HCT116 (cell line): ENCODE measurements around the gene LDLRAD4. TPM values are rescaled to one million over a fixed set of nuclear protein-coding genes. Genes with fewer than 3 reads are reported as not detected.

Experiments used
- ATAC-seq: fragments of 200-7000 bp; cut with Tn5 transposase; 2 replicates; pipeline ENCODE4 v1.9.1; 2020; ENCODE audit warnings: mild to moderate bottlenecking, moderate library complexity
- BruUV-seq: library from RNA; stranded (reverse); fragments of 400-500 nt; replicated peaks from 2 replicates; lab custom pipeline; 2021; lab: Mats Ljungman, UMichigan
- CTCF ChIA-PET: fragments of 300-600 bp; sonication (Branson Sonifier 250); formaldehyde crosslinking; loops from one replicate; lab custom pipeline; 2021; ENCODE audit warnings: antibody characterized with exemption; lab: Charles Lee
- POLR2A ChIA-PET: fragments of 300-600, 350-600 bp; sonication (Branson Sonifier 250); formaldehyde crosslinking; loops from one replicate; lab custom pipeline; 2021; ENCODE audit warnings: antibody characterized with exemption; lab: Charles Lee
- RAD21 ChIA-PET, 2 experiments: fragments of 300-600 bp; sonication (Branson Sonifier 250); formaldehyde crosslinking; loops; one replicate each; lab custom pipeline; 2023; ENCODE audit warnings: low total read pairs in 2 of 2; ENCODE audit not compliant: uncharacterized antibody in 2 of 2, unreplicated experiment in 2 of 2, low non-redundant PET in 1 of 2; lab: Charles Lee
- DNase-seq: peaks from one replicate; pipeline ENCODE4 v3.0.0-alpha.2; 2010; ENCODE audit warnings: low read depth, low spot score
- H2AFZ ChIP-seq: fragments of 200-600 bp; shearing (Covaris generic), sonication (generic); 2 replicates; pipeline ENCODE4 v1.6.1; 2017; ENCODE audit warnings: low read depth, mixed run types, mixed read lengths, antibody characterized with exemption, low read length; ENCODE audit not compliant: poor library complexity, severe bottlenecking
- H3K27ac ChIP-seq: 2 replicates; pipeline ENCODE4 v1.5.1; 2012; ENCODE audit warnings: low read depth, low read length
- H3K27me3 ChIP-seq: fragments of 200-600 bp; sonication (generic); 2 replicates; pipeline ENCODE4 v1.6.1; 2016; ENCODE audit warnings: mixed run types, low read length, mixed read lengths; ENCODE audit not compliant: insufficient read depth
- H3K36me3 ChIP-seq, 2 experiments: fragments of 200-500 bp in 1 of 2; fragments of 200-600 bp in 1 of 2; sonication (Bioruptor generic) in 1 of 2; sonication (generic) in 1 of 2; 2 replicates each; pipeline versions ENCODE4 v1.5.1 to v1.6.1; 2014 to 2016; ENCODE audit warnings: low read length in 2 of 2, inconsistent platforms in 1 of 2, mixed read lengths in 1 of 2, mixed run types in 1 of 2; ENCODE audit not compliant: insufficient read depth in 2 of 2, control insufficient read depth in 1 of 2
- H3K4me1 ChIP-seq, 2 experiments: fragments of 200-600 bp in 1 of 2; sonication (generic) in 1 of 2; 2 replicates each; pipeline versions ENCODE4 v1.5.1 to v1.6.1; 2012 to 2017; ENCODE audit warnings: low read length in 2 of 2, inconsistent platforms in 1 of 2, mild to moderate bottlenecking in 1 of 2, mixed read lengths in 1 of 2, mixed run types in 1 of 2, moderate library complexity in 1 of 2; ENCODE audit not compliant: insufficient read depth in 2 of 2, control insufficient read depth in 1 of 2
- H3K4me2 ChIP-seq: fragments of 200-600 bp; sonication (generic); 2 replicates; pipeline ENCODE4 v1.6.1; 2017; ENCODE audit warnings: mixed run types, low read length, mixed read lengths
- H3K4me3 ChIP-seq, 2 experiments: fragments of 200-600 bp in 1 of 2; sonication (generic) in 1 of 2; replicated peaks in 1 of 2; 2 replicates each; pipeline ENCODE4 v1.5.1; 2011 to 2016; ENCODE audit warnings: low read length in 2 of 2, control low read depth in 1 of 2, low read depth in 1 of 2, mild to moderate bottlenecking in 1 of 2, mixed read lengths in 1 of 2, mixed run types in 1 of 2
- H3K79me2 ChIP-seq: fragments of 200-600 bp; sonication (generic); 2 replicates; pipeline ENCODE4 v1.6.1; 2017; ENCODE audit warnings: mild to moderate bottlenecking, mixed run types, low read length, moderate library complexity, mixed read lengths; ENCODE audit not compliant: insufficient read depth
- H3K9ac ChIP-seq: fragments of 200-600 bp; sonication (generic); 2 replicates; pipeline ENCODE4 v1.6.1; 2016; ENCODE audit warnings: low read length, mixed read lengths
- H3K9me2 ChIP-seq: fragments of 200-600 bp; sonication (generic), shearing (Covaris generic); 2 replicates; pipeline ENCODE4 v1.6.1; 2017; ENCODE audit warnings: mixed run types, mild to moderate bottlenecking, moderate library complexity; ENCODE audit not compliant: insufficient read depth
- H3K9me3 ChIP-seq, 2 experiments: fragments of 200-500 bp in 1 of 2; fragments of 200-600 bp in 1 of 2; sonication (Bioruptor generic) in 1 of 2; sonication (generic) in 1 of 2; 2 replicates each; pipeline ENCODE4 v1.6.1; 2014 to 2017; ENCODE audit warnings: low read length in 2 of 2, mixed read lengths in 2 of 2, inconsistent platforms in 1 of 2, low read depth in 1 of 2, mild to moderate bottlenecking in 1 of 2, mixed run types in 1 of 2, moderate library complexity in 1 of 2; ENCODE audit not compliant: control insufficient read depth in 1 of 2, insufficient read depth in 1 of 2
- H4K20me1 ChIP-seq: fragments of 200-600 bp; sonication (generic), shearing (Covaris generic); 2 replicates; pipeline ENCODE4 v1.6.1; 2017; ENCODE audit warnings: mixed run types, mild to moderate bottlenecking, moderate library complexity; ENCODE audit not compliant: insufficient read depth
- CBX3 ChIP-seq: IDR thresholded peaks from 2 replicates; pipeline ENCODE4 v1.6.1; 2012; ENCODE audit warnings: low read depth
- CTCF ChIP-seq, 3 experiments: fragments of 200-600 bp in 1 of 3; sonication (generic) in 1 of 3; IDR thresholded peaks in 2 of 3; conservative IDR thresholded peaks in 1 of 3; 2 replicates each; pipeline ENCODE4 v1.5.1; 2012 to 2017; ENCODE audit warnings: low read depth in 2 of 3, low read length in 2 of 3, antibody characterized with exemption in 1 of 3, borderline replicate concordance in 1 of 3, control low read depth in 1 of 3, mild to moderate bottlenecking in 1 of 3, mixed read lengths in 1 of 3, mixed run types in 1 of 3, moderate library complexity in 1 of 3; ENCODE audit not compliant: insufficient read depth in 1 of 3
- EGR1 ChIP-seq: IDR thresholded peaks from 2 replicates; pipeline ENCODE4 v1.6.1; 2012; ENCODE audit warnings: low read depth
- RAD21 ChIP-seq: IDR thresholded peaks from 2 replicates; pipeline ENCODE4 v1.6.1; 2012; ENCODE audit warnings: low read depth, mild to moderate bottlenecking
- SRF ChIP-seq: IDR thresholded peaks from 2 replicates; pipeline ENCODE4 v1.6.1; 2012; ENCODE audit warnings: low read depth
- TCF7L2 ChIP-seq: IDR thresholded peaks from 2 replicates; pipeline ENCODE4 v1.7.0; 2011; ENCODE audit warnings: borderline replicate concordance, inconsistent platforms; ENCODE audit not compliant: insufficient read depth, insufficient read length; ENCODE audit errors: extremely low read depth
- YY1 ChIP-seq: IDR thresholded peaks from 2 replicates; pipeline ENCODE4 v1.6.1; 2011; ENCODE audit warnings: low read length, low read depth, moderate library complexity, mild to moderate bottlenecking; ENCODE audit not compliant: insufficient replicate concordance; ENCODE audit errors: extremely low read depth
- ZNF274 ChIP-seq: fragments of 200-500 bp; sonication (Bioruptor generic); IDR thresholded peaks from 2 replicates; pipeline ENCODE4 v1.6.1; 2014; ENCODE audit warnings: mild to moderate bottlenecking, low read depth, low read length, inconsistent platforms
- intact Hi-C: fragments of 100-400 bp; cut with micrococcal nuclease; formaldehyde crosslinking; loops from 2 replicates; pipeline ENCODE4 v1.10.0; 2022
- total RNA-seq: library from RNA; stranded (reverse); gene quantifications from one replicate; pipeline ENCODE4 v1.2.1, GENCODE V29; 2021; ENCODE audit not compliant: unreplicated experiment
- TF ChIP-seq, protein P1 (sequence below): IDR thresholded peaks from 2 replicates; pipeline ENCODE4 v1.6.1; 2012; ENCODE audit warnings: low read depth

The LDLRAD4 gene
- total RNA-seq, 1 experiment from 2014 or later: 1.2 TPM

DNA sequence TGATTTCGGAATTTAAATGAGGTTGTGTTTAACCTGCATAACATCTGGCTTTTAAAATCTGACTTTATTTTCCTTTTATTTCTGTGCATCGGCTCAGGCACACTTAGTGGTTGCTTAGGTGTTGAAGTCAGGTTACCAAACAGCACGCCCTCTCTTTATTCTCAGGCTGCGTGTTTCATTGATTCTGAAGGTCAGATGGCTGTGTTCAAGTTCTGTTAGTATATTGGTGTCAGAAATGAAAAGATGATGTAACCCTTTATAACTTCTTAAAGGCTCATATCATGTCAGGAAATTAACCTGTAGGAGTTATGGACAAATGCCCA lies 246.5 kb downstream of the LDLRAD4 start:
- no peak for ATAC-seq

GRCh38 chr18:13465476-13465875 lies 246.9 kb downstream of the LDLRAD4 start:
- no peak overlapping the region for H3K4me3 ChIP-seq
- no peaks in the 10 kb centered on the region for H3K4me1 ChIP-seq
- no TSS peak for BruUV-seq
- H3K36me3 ChIP-seq: no peaks in the 10 kb centered on the region
- no peak overlapping the region for H3K4me2 ChIP-seq
- RAD21 ChIA-PET: no interaction called here
- no peaks in the 10 kb centered on the region for H3K79me2 ChIP-seq
- H4K20me1 ChIP-seq: no peaks in the 10 kb centered on the region
- ATAC-seq (no peak), DNase-seq (no peak)
- intact Hi-C loops: no loop called here
- no peak overlapping the region for H2AFZ ChIP-seq
- H3K9me2 ChIP-seq: no peaks in the 10 kb centered on the region
- POLR2A ChIA-PET: no interaction called here
- H3K27me3 ChIP-seq: peaks cover 6% of the 10 kb centered on the region; the same call in 1 of the 2 replicates
- no peaks in the 10 kb centered on the region for H3K9me3 ChIP-seq
- no peak overlapping the region for H3K9ac ChIP-seq
- no peak overlapping the region for H3K27ac ChIP-seq
- CTCF ChIA-PET: no interaction called here
- TF ChIP-seq ZNF274 (no peak), EGR1 (no peak), CBX3 (no peak), CTCF (IDR thresholded peaks at IDR 0.05 in 2 of 3, conservative IDR thresholded peaks at IDR 0.05 in 1 of 3; ENCODE audit: borderline replicate concordance in 1 of 3, insufficient read depth in 1 of 3, low read depth in 2 of 3, low read length in 2 of 3) (no peak)
- TF ChIP-seq, protein P1, sequence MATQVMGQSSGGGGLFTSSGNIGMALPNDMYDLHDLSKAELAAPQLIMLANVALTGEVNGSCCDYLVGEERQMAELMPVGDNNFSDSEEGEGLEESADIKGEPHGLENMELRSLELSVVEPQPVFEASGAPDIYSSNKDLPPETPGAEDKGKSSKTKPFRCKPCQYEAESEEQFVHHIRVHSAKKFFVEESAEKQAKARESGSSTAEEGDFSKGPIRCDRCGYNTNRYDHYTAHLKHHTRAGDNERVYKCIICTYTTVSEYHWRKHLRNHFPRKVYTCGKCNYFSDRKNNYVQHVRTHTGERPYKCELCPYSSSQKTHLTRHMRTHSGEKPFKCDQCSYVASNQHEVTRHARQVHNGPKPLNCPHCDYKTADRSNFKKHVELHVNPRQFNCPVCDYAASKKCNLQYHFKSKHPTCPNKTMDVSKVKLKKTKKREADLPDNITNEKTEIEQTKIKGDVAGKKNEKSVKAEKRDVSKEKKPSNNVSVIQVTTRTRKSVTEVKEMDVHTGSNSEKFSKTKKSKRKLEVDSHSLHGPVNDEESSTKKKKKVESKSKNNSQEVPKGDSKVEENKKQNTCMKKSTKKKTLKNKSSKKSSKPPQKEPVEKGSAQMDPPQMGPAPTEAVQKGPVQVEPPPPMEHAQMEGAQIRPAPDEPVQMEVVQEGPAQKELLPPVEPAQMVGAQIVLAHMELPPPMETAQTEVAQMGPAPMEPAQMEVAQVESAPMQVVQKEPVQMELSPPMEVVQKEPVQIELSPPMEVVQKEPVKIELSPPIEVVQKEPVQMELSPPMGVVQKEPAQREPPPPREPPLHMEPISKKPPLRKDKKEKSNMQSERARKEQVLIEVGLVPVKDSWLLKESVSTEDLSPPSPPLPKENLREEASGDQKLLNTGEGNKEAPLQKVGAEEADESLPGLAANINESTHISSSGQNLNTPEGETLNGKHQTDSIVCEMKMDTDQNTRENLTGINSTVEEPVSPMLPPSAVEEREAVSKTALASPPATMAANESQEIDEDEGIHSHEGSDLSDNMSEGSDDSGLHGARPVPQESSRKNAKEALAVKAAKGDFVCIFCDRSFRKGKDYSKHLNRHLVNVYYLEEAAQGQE: no peak

More for the DNA sequence above, 246.5 kb downstream of the LDLRAD4 start:
- Histone ChIP-seq H2AFZ (no peak overlapping the region), H3K27me3 (peaks cover 6% of the 10 kb centered on the region; the same call in 1 of the 2 replicates), H3K27ac (no peak overlapping the region), H3K9me3 (no peaks in the 10 kb centered on the region), H4K20me1 (no peaks in the 10 kb centered on the region), H3K79me2 (no peaks in the 10 kb centered on the region), H3K9me2 (no peaks in the 10 kb centered on the region), H3K9ac (no peak overlapping the region)
- no peak for DNase-seq
- intact Hi-C loops: no loop called here
- ChIA-PET POLR2A (no interaction called here), CTCF (no interaction called here)
- BruUV-seq: no TSS peak
- TF ChIP-seq TCF7L2 (no peak), CTCF (IDR thresholded peaks at IDR 0.05 in 2 of 3, conservative IDR thresholded peaks at IDR 0.05 in 1 of 3; ENCODE audit: borderline replicate concordance in 1 of 3, insufficient read depth in 1 of 3, low read depth in 2 of 3, low read length in 2 of 3) (no peak), RAD21 (no peak), YY1 (no peak), CBX3 (no peak), SRF (no peak)
- TF ChIP-seq, all 23 proteins: peak for 0
- RAD21 ChIA-PET: no interaction called here
- H3K4me1 ChIP-seq: no peaks in the 10 kb centered on the region
- H3K4me2 ChIP-seq: no peak overlapping the region
- H3K4me3 ChIP-seq: no peak overlapping the region
- H3K36me3 ChIP-seq: no peaks in the 10 kb centered on the region
